GM23338 (cell line): Measurements from ENCODE around the gene NDC1. TPM values are rescaled to one million over a fixed set of nuclear protein-coding genes. Genes with fewer than 3 reads are reported as not detected.

Experiments used
- ATAC-seq: fragments of 200-7000 bp; cut with Tn5 transposase; 3 replicates; pipeline ENCODE4 v1.9.1; 2020
- DNase-seq: peaks from one replicate; pipeline ENCODE4 v3.0.0-alpha.2; 2015; ENCODE audit warnings: low spot score
- H2AFZ ChIP-seq: fragments of 200-600 bp; sonication (generic); 2 replicates; pipeline ENCODE4 v1.8.0; 2016; ENCODE audit warnings: antibody characterized with exemption, mild to moderate bottlenecking, moderate library complexity
- H3F3A ChIP-seq: fragments of 200-600 bp; sonication (generic); replicated peaks from 2 replicates; pipeline ENCODE4 v1.8.0; 2017; ENCODE audit warnings: antibody characterized with exemption, mixed run types, low read depth
- H3K27ac ChIP-seq: fragments of 200-600 bp; sonication (generic); 2 replicates; pipeline ENCODE4 v1.6.1; 2016; ENCODE audit warnings: low read depth
- H3K27me3 ChIP-seq: fragments of 200-600 bp; sonication (generic); 2 replicates; pipeline ENCODE4 v1.8.0; 2016; ENCODE audit warnings: mild to moderate bottlenecking, mixed run types, moderate library complexity; ENCODE audit not compliant: insufficient read depth
- H3K36me3 ChIP-seq: fragments of 200-600 bp; sonication (generic); 2 replicates; pipeline ENCODE4 v1.8.0; 2016; ENCODE audit warnings: mild to moderate bottlenecking; ENCODE audit not compliant: insufficient read depth
- H3K4me1 ChIP-seq: fragments of 200-600 bp; sonication (generic); 2 replicates; pipeline ENCODE4 v1.8.0; 2016; ENCODE audit warnings: mild to moderate bottlenecking, moderate library complexity; ENCODE audit not compliant: insufficient read depth
- H3K4me2 ChIP-seq: fragments of 200-600 bp; sonication (generic); 2 replicates; pipeline ENCODE4 v1.7.1; 2017; ENCODE audit warnings: mixed run types
- H3K4me3 ChIP-seq: fragments of 200-600 bp; sonication (generic); 2 replicates; pipeline ENCODE4 v1.6.1; 2016; ENCODE audit warnings: mixed run types
- H3K79me2 ChIP-seq: fragments of 200-600 bp; sonication (generic); replicated peaks from 2 replicates; pipeline ENCODE4 v1.8.0; 2017; ENCODE audit warnings: mild to moderate bottlenecking; ENCODE audit not compliant: insufficient read depth
- H3K9me2 ChIP-seq: fragments of 200-600 bp; sonication (generic); 2 replicates; pipeline ENCODE4 v1.8.0; 2017; ENCODE audit not compliant: insufficient read depth
- H4K20me1 ChIP-seq: fragments of 200-600 bp; sonication (generic); replicated peaks from 2 replicates; pipeline ENCODE4 v1.8.0; 2017; ENCODE audit warnings: mild to moderate bottlenecking; ENCODE audit not compliant: insufficient read depth
- H3K27ac Mint-ChIP-seq: 2 replicates; pipeline ENCODE4 v1.8.0; 2020; ENCODE audit warnings: inconsistent platforms, mild to moderate bottlenecking, moderate library complexity, mixed read lengths
- H3K27me3 Mint-ChIP-seq: 3 replicates; pipeline ENCODE4 v1.8.0; 2022; ENCODE audit warnings: low read depth, mild to moderate bottlenecking, moderate library complexity, mixed read lengths, inconsistent platforms; ENCODE audit not compliant: insufficient read depth, poor library complexity
- H3K36me3 Mint-ChIP-seq: 3 replicates; pipeline ENCODE4 v1.8.0; 2021; ENCODE audit warnings: low read depth, mild to moderate bottlenecking, inconsistent platforms, moderate library complexity, mixed read lengths
- H3K4me1 Mint-ChIP-seq: 3 replicates; pipeline ENCODE4 v1.8.0; 2020; ENCODE audit warnings: mild to moderate bottlenecking, inconsistent platforms, mixed read lengths
- H3K4me3 Mint-ChIP-seq: 3 replicates; pipeline ENCODE4 v1.8.0; 2021; ENCODE audit warnings: moderate library complexity, mild to moderate bottlenecking, inconsistent platforms, mixed read lengths
- H3K9me3 Mint-ChIP-seq: 3 replicates; pipeline ENCODE4 v1.8.0; 2020; ENCODE audit warnings: moderate library complexity, mild to moderate bottlenecking, inconsistent platforms, mixed read lengths
- CREB1 ChIP-seq: fragments of 250-450 bp; sonication (Bioruptor Pico); IDR thresholded peaks from 2 replicates; pipeline ENCODE4 v1.5.0; 2020; ENCODE audit warnings: low read depth, mild to moderate bottlenecking, moderate library complexity
- ETS1 ChIP-seq: IDR thresholded peaks from 2 replicates; pipeline ENCODE4 v1.6.1; 2016; ENCODE audit warnings: antibody characterized with exemption
- EZH2 ChIP-seq: fragments of 200-600 bp; sonication (generic); IDR thresholded peaks from one replicate; pipeline ENCODE4 v1.8.0; 2017; ENCODE audit warnings: antibody characterized with exemption, mild to moderate bottlenecking, low read depth; ENCODE audit not compliant: unreplicated experiment
- EZH2phosphoT487 ChIP-seq: fragments of 200-600 bp; sonication (generic); IDR thresholded peaks from one replicate; pipeline ENCODE4 v1.8.1; 2018; ENCODE audit warnings: antibody characterized with exemption; ENCODE audit not compliant: unreplicated experiment
- JUNB ChIP-seq: IDR thresholded peaks from one replicate; pipeline ENCODE4 v1.6.1; 2016; ENCODE audit warnings: antibody characterized with exemption; ENCODE audit not compliant: unreplicated experiment
- NANOG ChIP-seq: IDR thresholded peaks from 2 replicates; pipeline ENCODE4 v1.6.1; 2016; ENCODE audit warnings: antibody characterized with exemption, borderline replicate concordance
- POLR2AphosphoS5 ChIP-seq: IDR thresholded peaks from 2 replicates; pipeline ENCODE4 v1.6.1; 2016; ENCODE audit warnings: antibody characterized with exemption, low read depth
- REST ChIP-seq: IDR thresholded peaks from one replicate; pipeline ENCODE4 v1.6.1; 2018; ENCODE audit warnings: antibody characterized with exemption; ENCODE audit not compliant: unreplicated experiment
- STAT1 ChIP-seq: IDR thresholded peaks from one replicate; pipeline ENCODE4 v1.6.1; 2016; ENCODE audit warnings: antibody characterized with exemption; ENCODE audit not compliant: unreplicated experiment
- ZNF114 ChIP-seq: fragments of 250-450 bp; sonication (Bioruptor Pico); IDR thresholded peaks from 2 replicates; pipeline ENCODE4 v1.5.0; 2020; ENCODE audit warnings: mild to moderate bottlenecking, moderate library complexity
- ZNF331 ChIP-seq: fragments of 250-450 bp; sonication (Bioruptor Pico); IDR thresholded peaks from 2 replicates; pipeline ENCODE4 v1.5.0; 2020; ENCODE audit warnings: low read depth, mild to moderate bottlenecking, moderate library complexity
- polyA plus RNA-seq: library from polyadenylated mRNA; unstranded; fragments of >200 nt; fragmentation: Nextera tagmentation; extraction: Ambion mirVana; gene quantifications from 2 replicates; pipeline ENCODE4 v1.2.1, GENCODE V29; 2016
- total RNA-seq: library from RNA; depleted of rRNA; stranded (reverse); fragments of >200 nt; shearing (Covaris generic); gene quantifications from 2 replicates; pipeline ENCODE4 v1.2.3, GENCODE V29; 2014
- TF ChIP-seq, protein P1 (sequence below), 2 experiments: fragments of 200-600 bp in 1 of 2; sonication (generic) in 1 of 2; conservative IDR thresholded peaks; 2 replicates each; pipeline versions ENCODE4 v1.5.1 to v1.6.1; 2016 to 2017; ENCODE audit warnings: antibody characterized with exemption in 2 of 2, low read depth in 2 of 2, mild to moderate bottlenecking in 2 of 2, moderate library complexity in 1 of 2

Gene NDC1
- total and polyA plus RNA-seq, 2 experiments from 2014 or later = 19.8 to 100 TPM

- no peak for TF ChIP-seq POLR2AphosphoS5
- no peak for TF ChIP-seq EZH2
- no peak for TF ChIP-seq JUNB
- TF ChIP-seq, protein P1, sequence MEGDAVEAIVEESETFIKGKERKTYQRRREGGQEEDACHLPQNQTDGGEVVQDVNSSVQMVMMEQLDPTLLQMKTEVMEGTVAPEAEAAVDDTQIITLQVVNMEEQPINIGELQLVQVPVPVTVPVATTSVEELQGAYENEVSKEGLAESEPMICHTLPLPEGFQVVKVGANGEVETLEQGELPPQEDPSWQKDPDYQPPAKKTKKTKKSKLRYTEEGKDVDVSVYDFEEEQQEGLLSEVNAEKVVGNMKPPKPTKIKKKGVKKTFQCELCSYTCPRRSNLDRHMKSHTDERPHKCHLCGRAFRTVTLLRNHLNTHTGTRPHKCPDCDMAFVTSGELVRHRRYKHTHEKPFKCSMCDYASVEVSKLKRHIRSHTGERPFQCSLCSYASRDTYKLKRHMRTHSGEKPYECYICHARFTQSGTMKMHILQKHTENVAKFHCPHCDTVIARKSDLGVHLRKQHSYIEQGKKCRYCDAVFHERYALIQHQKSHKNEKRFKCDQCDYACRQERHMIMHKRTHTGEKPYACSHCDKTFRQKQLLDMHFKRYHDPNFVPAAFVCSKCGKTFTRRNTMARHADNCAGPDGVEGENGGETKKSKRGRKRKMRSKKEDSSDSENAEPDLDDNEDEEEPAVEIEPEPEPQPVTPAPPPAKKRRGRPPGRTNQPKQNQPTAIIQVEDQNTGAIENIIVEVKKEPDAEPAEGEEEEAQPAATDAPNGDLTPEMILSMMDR (conservative IDR thresholded peaks at IDR 0.05; ENCODE audit: low read depth in 2 of 2) = no peak
- no peak for TF ChIP-seq ETS1
- no peak for TF ChIP-seq STAT1
- TF ChIP-seq REST = no peak
- TF ChIP-seq ZNF114 (CRISPR knock-in tag) = no peak
Measured at GRCh38 chr1:53847980-53848379, 9.9 kb upstream of the NDC1 start (continued).

- H3K27ac Mint-ChIP-seq = no peak overlapping the region
- no peaks in the 10 kb centered on the region for H3K27me3 ChIP-seq
- H3K27me3 Mint-ChIP-seq = no peaks in the 10 kb centered on the region
- peaks cover 6% of the 10 kb centered on the region for H3K79me2 ChIP-seq
- H2AFZ ChIP-seq = no peak overlapping the region
- no peaks in the 10 kb centered on the region for H3K4me1 ChIP-seq
- no peak overlapping the region for H3K4me3 ChIP-seq
- ATAC-seq (no peak), DNase-seq (no peak)
- no peaks in the 10 kb centered on the region for H4K20me1 ChIP-seq
- H3K4me2 ChIP-seq = no peak overlapping the region
- no peak overlapping the region for H3K4me3 Mint-ChIP-seq
- no peaks in the 10 kb centered on the region for H3F3A ChIP-seq
- H3K9me3 Mint-ChIP-seq = peaks cover 18% of the 10 kb centered on the region
- no peaks in the 10 kb centered on the region for H3K9me2 ChIP-seq
- no peaks in the 10 kb centered on the region for H3K36me3 ChIP-seq
- no peaks in the 10 kb centered on the region for H3K4me1 Mint-ChIP-seq
- no peaks in the 10 kb centered on the region; the same call in 2 of the 3 replicates for H3K36me3 Mint-ChIP-seq
- no peak overlapping the region for H3K27ac ChIP-seq
- TF ChIP-seq NANOG (no peak), ZNF114 (CRISPR knock-in tag) (no peak), EZH2 (no peak), EZH2phosphoT487 (no peak), ZNF331 (CRISPR knock-in tag) (no peak), CREB1 (no peak), POLR2AphosphoS5 (no peak), REST (no peak), JUNB (no peak)
- TF ChIP-seq, protein P1 (conservative IDR thresholded peaks at IDR 0.05; ENCODE audit: low read depth in 2 of 2) = no peak
Measured at GRCh38 chr1:53842347-53842746, 4.3 kb upstream of the NDC1 start.
